Activated naive CD4-positive, alpha-beta T cell treated with Interleukin-2 at 50 U/mL for 16 hours (primary cell): Measurements from ENCODE around the gene ASCL3.
"Not testable (repeated sequence)": the region's sequence is repeated elsewhere in the genome, so short reads cannot be mapped to it uniquely, and the experiment has no call there.

ENCODE experiments used
- DNase-seq: peaks from one replicate; pipeline ENCODE4 v3.0.0-alpha.2; 2020

ASCL3 gene

DNA sequence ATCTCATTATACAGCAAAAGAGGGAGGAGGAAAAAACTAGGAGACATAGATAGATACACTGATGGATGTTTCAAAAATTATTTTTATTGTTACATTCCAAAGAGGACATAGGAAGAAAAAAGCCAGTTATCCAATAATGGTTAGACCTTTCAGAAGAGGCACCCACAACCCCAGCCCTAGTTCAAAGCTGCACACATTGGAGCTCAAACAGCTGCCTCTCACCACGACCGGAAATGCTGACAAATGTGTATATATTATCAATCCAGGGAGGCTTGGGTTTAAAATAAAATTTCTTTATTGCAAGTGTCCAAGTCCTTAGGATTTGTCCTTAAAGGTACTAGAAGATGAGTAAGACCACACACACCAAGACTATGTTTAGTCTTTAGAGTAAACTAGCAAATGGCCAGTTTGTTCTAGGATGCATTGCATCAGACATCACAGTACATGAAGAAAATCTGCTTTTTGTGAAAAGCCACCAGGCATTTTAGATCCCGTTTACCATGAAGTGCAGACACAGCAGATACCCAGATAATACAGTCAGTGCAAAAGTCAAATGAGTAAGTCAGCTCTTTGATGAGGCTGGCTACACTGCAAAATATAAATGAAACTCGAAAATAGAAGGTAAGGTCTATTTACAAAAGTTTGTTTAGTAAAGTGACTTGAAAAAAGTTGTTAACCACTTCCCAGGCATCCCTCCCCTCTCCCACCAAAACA is 4.6 kb upstream of the ASCL3 start:
- DNase-seq: no peak

GRCh38 chr11:8941341-8942103 is 1.3 kb downstream of the ASCL3 start:
- no peak for DNase-seq

GRCh38 chr11:8937659-8938058 is 5.2 kb downstream of the ASCL3 start:
- DNase-seq: no peak

GRCh38 chr11:8937159-8937558 is 5.7 kb downstream of the ASCL3 start:
- DNase-seq: no peak

DNA sequence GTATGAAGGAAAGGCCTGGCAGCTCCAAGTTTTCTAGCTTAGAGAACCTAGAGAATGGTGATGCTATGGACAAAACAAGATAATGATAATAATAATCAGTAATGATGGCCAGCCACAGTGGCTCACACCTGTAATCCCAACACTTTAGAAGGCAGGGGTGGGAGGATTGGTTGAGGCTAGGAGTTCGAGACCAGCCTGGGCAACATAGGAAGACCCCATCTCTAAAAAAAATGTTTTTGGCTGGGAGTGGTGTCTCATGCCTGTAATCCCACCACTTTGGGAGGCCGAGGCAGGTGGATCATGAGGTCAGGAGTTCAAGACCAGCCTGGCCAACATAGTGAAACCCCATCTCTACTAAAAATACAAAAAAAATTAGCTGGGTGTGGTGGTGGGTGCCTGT is 7.0 kb downstream of the ASCL3 start:
- not testable (repeated sequence) for DNase-seq

DNA sequence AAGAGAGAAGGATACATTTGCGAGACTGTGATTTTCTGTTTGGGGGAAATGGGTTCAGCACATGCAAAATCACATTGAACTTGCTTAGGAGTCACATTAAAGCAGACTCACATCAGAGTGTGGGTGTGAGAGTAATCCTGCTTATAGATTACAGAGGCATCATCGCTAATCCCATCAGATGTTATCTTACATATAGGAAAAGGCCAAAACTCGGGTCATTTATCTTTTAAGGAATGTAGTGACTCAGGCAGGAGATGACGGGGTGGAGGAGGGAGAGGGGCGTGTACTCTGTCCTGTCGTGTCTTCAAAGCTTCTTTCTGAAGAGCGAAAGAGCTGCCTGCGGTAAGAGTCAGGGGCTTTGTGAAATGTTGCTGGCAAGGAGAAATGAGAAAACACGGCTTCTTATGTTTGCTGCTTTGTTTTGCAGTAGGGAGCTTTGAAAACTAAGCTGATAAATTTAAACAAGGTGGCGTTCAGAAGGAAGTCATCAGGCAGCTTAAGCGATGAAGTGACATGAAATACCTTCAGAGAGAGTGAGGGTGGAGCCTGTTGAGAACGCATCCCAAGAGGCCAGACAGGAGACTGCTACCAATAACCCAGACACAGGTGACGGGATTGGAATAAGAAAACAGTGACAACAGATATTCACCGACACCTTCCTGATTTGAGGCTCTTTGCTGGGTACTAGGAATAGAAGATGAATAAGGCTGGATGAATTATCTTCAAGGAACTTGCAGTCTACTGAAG is 7.9 kb downstream of the ASCL3 start:
- no peak for DNase-seq

GRCh38 chr11:8933931-8934330 is 8.9 kb downstream of the ASCL3 start:
- DNase-seq: no peak

DNA sequence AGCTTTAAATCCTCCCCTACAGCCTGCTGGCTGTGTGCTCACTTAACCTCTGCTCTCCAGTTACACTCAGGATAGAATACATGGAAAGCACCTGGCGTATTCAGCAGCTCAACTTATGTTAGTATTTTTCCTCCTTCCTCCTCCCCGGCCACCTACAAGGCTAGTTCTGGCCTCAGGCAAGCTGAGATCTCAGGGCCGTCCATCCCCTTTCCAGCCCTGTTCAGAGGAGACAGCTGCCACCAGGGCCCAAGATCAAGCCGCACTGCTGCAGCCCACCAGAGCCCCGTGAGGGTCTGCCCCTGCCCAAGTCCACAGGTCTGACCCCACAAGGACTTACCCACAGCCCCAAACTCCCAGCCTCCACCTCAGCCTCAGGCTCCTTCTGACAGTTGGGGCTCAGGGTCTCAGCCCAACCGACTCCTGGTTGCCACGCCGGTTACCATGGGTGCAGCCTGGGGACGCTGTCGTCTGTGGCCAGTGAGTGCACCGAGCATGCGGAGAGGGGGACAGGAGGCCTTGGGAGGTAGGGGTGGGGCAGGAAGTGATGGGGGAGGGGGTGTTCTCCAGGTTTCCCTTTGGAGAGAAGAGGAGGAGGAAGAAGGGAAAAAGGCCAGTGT is 10.1 kb downstream of the ASCL3 start, which contains the start of gene C11orf16:
Gene C11orf16, minus strand, starts transcription at position 384 of the 617 bp plus-strand sequence. CDS start 639 bp downstream, outside the sequence.
- DNase-seq: no peak

DNA sequence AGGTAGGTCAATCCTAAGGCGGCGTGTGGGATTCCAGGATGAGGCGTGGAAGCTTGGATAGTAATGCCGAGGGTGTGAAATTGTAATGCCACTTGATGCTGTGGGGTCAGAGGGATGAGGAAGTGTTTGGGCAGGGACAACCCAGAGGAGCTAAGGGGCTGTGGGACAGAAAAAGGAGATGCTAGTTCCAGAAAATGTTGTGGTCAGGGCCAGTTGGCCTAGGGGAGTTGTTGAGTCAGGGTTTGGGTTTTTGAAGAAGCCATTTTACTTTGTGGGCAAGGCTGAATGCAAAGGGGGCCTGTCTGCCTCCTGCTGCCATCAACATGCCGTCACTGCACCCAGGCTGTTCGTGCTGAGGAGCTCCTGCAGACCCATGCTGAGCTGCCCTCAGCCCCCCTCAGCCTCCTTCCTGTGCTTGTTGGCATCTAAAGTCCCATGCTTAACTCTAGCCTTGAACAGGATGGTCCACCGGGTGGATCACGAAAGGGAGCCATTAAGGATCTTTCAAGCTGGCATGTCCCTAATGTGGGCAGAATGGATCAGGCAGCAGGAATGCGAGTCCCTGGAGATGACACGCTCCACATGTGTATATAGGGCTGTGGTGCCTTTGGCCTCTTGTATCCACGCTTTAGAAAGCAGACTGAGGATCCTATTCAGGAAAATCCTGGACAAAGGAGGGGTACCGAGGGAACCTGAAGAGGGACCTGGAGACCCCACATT is 12.2 kb downstream of the ASCL3 start:
- no peak for DNase-seq

GRCh38 chr11:8928981-8929615 is 13.7 kb downstream of the ASCL3 start:
- DNase-seq: no peak

GRCh38 chr11:8928205-8928604 is 14.6 kb downstream of the ASCL3 start:
- DNase-seq: no peak

DNA sequence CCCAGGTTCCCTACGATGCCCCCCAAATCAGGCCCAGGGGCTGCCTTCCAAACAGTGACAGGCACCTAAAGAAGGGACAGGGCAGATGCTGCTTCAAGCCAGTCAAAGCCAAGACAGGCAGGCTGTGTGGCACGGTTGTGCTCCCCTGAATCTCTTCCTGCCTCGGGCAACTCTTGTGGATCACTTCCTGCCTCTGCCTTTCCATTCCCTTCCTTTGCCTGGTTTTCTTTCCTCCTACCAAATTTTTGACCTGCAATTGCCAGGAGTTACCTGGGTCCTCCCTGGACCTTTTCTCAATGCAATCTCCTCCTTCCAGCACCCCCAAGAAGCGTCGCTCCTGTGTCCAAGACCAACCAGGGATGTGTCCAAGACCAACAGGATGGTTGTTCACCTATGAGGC is 15.6 kb downstream of the ASCL3 start:
- no peak for DNase-seq

DNA sequence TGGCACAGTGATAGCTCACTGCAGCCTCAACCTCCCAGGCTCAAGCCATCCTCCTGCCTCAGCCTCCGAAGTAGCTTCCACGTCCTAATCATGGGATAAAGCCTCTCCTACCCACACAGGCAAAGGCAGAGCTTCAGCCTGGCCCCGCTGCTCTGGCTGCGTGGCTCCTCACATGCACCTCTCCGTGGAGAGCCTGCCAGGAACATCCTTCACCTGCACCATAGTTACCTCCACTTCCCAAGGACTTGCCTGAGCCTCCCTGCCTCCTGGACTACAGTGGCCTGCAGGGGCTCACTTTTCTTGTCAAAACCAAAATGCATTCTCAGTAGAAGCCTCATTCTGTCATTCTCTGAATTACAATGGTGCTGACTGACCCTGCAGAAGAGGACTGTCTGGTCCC is 16.6 kb downstream of the ASCL3 start:
- no peak for DNase-seq

GRCh38 chr11:8925711-8926110 is 17.1 kb downstream of the ASCL3 start:
- no peak for DNase-seq

GRCh38 chr11:8922691-8923090 is 20.1 kb downstream of the ASCL3 start:
- DNase-seq: no peak

GRCh38 chr11:8917157-8917825 is 25.5 kb downstream of the ASCL3 start:
- DNase-seq: no peak

DNA sequence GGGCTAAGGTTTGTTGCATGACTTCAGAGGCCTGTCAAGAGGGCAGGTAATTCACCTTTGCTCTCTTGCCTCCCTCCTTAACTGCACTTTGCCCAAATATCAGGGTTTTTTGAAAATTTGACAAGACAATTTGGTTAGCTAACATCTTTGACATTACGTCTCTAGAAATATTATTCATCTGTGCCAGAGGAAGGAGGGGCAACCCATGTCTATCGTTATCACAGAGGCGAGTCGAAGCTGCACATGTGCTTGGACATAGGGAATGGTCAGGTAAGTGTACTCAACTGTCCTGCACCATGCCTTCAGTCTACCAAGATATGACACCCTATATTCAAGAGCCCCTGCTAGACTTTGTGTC is 28.2 kb downstream of the ASCL3 start:
- DNase-seq: no peak

DNA sequence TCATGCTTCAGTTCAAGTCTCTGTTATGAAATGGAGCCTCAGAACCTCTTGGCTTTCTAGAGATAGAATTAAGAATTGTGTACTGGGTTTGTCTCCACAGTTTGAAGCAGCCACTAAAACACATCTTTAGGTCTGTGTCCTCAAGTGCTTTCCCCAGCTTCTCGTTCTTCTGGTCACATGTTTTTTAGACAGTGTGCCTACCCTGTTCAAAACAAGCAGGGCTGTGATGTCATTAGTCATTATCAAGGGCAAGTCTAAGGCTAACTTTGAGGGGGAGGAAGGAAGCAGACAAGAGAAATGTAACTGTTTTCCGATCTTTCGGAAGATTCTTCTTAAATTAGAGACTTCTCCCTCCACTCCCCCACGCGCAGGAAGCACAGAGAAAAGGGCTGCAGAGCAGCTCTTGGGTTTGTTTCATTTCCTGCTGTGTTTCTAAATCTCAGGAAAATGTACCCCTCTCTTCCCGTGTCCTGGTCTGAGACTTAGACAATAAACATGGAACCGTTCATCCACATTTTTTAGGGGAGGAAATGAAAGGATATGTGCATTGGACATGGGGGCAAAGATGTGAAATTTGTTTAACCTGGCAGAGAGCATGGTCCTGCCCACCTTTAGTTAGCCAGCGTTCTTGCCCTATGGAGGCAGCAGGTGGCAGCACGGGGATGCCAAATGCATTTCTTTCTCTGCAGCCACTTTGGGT is 28.7 kb downstream of the ASCL3 start:
- peak; percentile 46 for DNase-seq

DNA sequence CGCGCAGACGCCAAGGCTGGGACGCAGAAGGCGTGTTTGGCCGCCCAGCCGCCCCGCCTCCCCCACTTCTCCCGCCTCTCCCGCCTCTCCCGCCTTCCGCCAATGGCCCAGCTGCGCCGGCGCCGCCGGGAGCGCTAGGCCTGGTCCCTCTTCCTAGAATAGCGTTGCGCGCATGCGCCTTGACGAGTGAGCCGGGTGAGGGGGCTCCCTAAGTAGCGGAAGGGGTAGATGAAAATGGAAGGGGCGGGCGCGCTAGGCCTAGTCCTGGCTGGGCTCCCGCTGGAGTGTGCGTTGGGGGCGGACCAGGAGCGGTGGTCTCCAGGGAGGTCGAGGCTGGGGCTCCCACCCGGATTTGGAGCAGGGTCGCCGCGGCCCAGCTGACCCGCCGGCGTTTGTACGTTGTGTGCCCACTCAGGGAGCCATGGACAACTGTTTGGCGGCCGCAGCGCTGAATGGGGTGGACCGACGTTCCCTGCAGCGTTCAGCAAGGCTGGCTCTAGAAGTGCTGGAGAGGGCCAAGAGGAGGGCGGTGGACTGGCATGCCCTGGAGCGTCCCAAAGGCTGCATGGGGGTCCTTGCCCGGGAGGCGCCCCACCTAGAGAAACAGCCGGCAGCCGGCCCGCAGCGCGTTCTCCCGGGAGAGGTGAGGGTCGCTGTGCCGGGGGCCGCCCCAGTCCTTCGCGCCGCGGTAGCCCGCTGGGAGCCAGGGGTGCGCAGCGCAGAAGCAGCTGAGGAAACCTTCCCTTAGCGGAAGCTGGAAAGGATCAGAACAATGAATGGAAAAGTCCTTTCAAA is 31.6 kb downstream of the ASCL3 start, which contains the start of gene AKIP1:
Gene AKIP1, plus strand, starts transcription at position 161 of the 795 bp plus-strand sequence. Its CDS starts 261 bp downstream, at position 422.
- DNase-seq: peak; percentile 82

GRCh38 chr11:8910649-8911026 is 32.2 kb downstream of the ASCL3 start:
- DNase-seq: no peak
